SK-N-SH treated with all-trans-retinoic acid at 6 μM for 48 hours (cell line): ENCODE results near the gene CDK14.

ENCODE experiments used
- ATAC-seq: fragments of 200-7000 bp; cut with Tn5 transposase; 3 replicates; pipeline ENCODE4 v1.9.1; 2020; ENCODE audit warnings: mild to moderate bottlenecking, moderate library complexity
- CSRNP3 ChIP-seq: fragments of 250-450 bp; sonication (Bioruptor Pico); IDR thresholded peaks from 2 replicates; pipeline ENCODE4 v1.5.1; 2021; ENCODE audit warnings: mild to moderate bottlenecking, moderate library complexity
- ESRRG ChIP-seq: fragments of 250-450 bp; sonication (Bioruptor Pico); IDR thresholded peaks from 2 replicates; pipeline ENCODE4 v1.6.1; 2021; ENCODE audit warnings: mild to moderate bottlenecking
- ISL1 ChIP-seq: fragments of 250-450 bp; sonication (Bioruptor Pico); IDR thresholded peaks from 2 replicates; pipeline ENCODE4 v2.1.2; 2022; ENCODE audit warnings: mild to moderate bottlenecking, moderate library complexity
- OSR1 ChIP-seq: fragments of 250-450 bp; sonication (Bioruptor Pico); IDR thresholded peaks from 2 replicates; pipeline ENCODE4 v1.8.0; 2022; ENCODE audit warnings: moderate library complexity, mild to moderate bottlenecking, inconsistent platforms
- POU6F1 ChIP-seq: fragments of 250-450 bp; sonication (Bioruptor Pico); IDR thresholded peaks from 2 replicates; pipeline ENCODE4 v1.8.0; 2021; ENCODE audit warnings: low read depth, mild to moderate bottlenecking, moderate library complexity, borderline replicate concordance
- RARB ChIP-seq: fragments of 250-450 bp; sonication (Bioruptor Pico); IDR thresholded peaks from 2 replicates; pipeline ENCODE4 v1.8.0; 2021; ENCODE audit warnings: mild to moderate bottlenecking, moderate library complexity
- TOX ChIP-seq: fragments of 250-450 bp; sonication (Bioruptor Pico); IDR thresholded peaks from 2 replicates; pipeline ENCODE4 v1.8.0; 2021; ENCODE audit warnings: mild to moderate bottlenecking, moderate library complexity, borderline replicate concordance
- TSHZ2 ChIP-seq: fragments of 250-450 bp; sonication (Bioruptor Pico); IDR thresholded peaks from 2 replicates; pipeline ENCODE4 v1.5.0; 2020; ENCODE audit warnings: mild to moderate bottlenecking, moderate library complexity
- ZC3H10 ChIP-seq: fragments of 250-450 bp; sonication (Bioruptor Pico); IDR thresholded peaks from 2 replicates; pipeline ENCODE4 v1.5.1; 2021; ENCODE audit warnings: mild to moderate bottlenecking, moderate library complexity
- ZFP3 ChIP-seq: fragments of 250-450 bp; sonication (Bioruptor Pico); IDR thresholded peaks from 2 replicates; pipeline ENCODE4 v1.5.0; 2020; ENCODE audit warnings: mild to moderate bottlenecking, moderate library complexity
- ZFP30 ChIP-seq: fragments of 450-650 bp; formaldehyde crosslinking; IDR thresholded peaks from 2 replicates; pipeline ENCODE4 v1.5.0; 2022; ENCODE audit warnings: mild to moderate bottlenecking, moderate library complexity
- ZNF565 ChIP-seq: fragments of 450-650 bp; formaldehyde crosslinking; conservative IDR thresholded peaks from 2 replicates; pipeline ENCODE4 v1.5.0; 2020; ENCODE audit warnings: low read depth, mild to moderate bottlenecking, moderate library complexity
- ZNF70 ChIP-seq: fragments of 450-650 bp; formaldehyde crosslinking; IDR thresholded peaks from 2 replicates; pipeline ENCODE4 v1.5.0; 2020; ENCODE audit warnings: mild to moderate bottlenecking, moderate library complexity
- ZNF8 ChIP-seq: fragments of 450-650 bp; formaldehyde crosslinking; IDR thresholded peaks from 2 replicates; pipeline ENCODE4 v1.5.0; 2020; ENCODE audit warnings: mild to moderate bottlenecking, moderate library complexity
- TF ChIP-seq, protein P1 (sequence below): fragments of 250-450 bp; sonication (Bioruptor Pico); IDR thresholded peaks from 2 replicates; pipeline ENCODE4 v1.8.0; 2020; ENCODE audit warnings: mild to moderate bottlenecking, moderate library complexity, borderline replicate concordance

The CDK14 gene

DNA sequence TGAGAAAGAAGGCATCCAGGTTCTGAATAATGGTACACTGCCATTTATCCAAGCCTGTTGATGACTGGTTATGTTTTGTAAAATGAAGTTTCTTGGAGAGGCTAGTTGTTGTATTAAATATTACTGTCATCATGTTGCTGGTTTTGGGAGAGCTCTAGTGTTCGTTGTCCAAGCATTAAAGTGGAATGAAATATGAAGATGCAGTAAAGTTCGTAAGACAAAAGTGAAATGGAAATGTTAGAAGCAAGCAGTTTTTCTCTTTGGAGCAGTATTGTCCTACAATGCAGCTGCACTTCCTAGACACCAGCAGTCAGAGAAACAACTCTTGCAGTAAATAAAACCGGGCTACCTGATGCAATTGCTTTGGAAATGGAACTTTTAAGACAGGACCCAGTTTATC, 511.3 kb downstream of the CDK14 start:
- no peak for ATAC-seq
- TF ChIP-seq ISL1 (CRISPR knock-in tag), result no peak
- no peak for TF ChIP-seq RARB
- no peak for TF ChIP-seq ZNF8 (CRISPR knock-in tag)
- TF ChIP-seq CSRNP3 (CRISPR knock-in tag), result no peak
- TF ChIP-seq ZFP30 (CRISPR knock-in tag), result no peak
- TF ChIP-seq ZFP3, result no peak
- TF ChIP-seq POU6F1 (CRISPR knock-in tag), result no peak
- TF ChIP-seq OSR1 (CRISPR knock-in tag), result no peak
- TF ChIP-seq ZNF70 (CRISPR knock-in tag), result no peak
- TF ChIP-seq, protein P1, sequence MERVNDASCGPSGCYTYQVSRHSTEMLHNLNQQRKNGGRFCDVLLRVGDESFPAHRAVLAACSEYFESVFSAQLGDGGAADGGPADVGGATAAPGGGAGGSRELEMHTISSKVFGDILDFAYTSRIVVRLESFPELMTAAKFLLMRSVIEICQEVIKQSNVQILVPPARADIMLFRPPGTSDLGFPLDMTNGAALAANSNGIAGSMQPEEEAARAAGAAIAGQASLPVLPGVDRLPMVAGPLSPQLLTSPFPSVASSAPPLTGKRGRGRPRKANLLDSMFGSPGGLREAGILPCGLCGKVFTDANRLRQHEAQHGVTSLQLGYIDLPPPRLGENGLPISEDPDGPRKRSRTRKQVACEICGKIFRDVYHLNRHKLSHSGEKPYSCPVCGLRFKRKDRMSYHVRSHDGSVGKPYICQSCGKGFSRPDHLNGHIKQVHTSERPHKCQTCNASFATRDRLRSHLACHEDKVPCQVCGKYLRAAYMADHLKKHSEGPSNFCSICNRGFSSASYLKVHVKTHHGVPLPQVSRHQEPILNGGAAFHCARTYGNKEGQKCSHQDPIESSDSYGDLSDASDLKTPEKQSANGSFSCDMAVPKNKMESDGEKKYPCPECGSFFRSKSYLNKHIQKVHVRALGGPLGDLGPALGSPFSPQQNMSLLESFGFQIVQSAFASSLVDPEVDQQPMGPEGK, result no peak
- TF ChIP-seq TOX (CRISPR knock-in tag), result no peak

DNA sequence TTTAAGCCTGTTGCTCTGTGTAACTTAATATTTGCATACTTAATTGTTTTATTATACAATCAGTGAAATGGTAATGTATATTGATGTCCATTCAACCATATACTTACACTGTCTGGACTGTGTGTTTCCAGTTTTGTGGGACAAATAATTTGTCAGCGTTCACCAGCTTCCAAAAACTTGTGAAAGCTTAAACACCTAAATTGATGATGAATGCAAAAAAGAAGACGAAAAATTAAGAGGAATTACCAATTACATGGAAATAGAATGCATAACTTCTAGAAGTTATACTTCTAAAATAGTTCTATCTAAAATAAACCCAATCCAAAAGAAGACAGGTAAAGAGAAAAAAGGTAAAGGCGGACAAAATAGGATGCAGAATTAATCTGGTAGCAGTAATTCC, 513.1 kb downstream of the CDK14 start:
- ATAC-seq, result no peak
- TF ChIP-seq ZNF8 (CRISPR knock-in tag) (no peak), ZC3H10 (no peak), RARB (no peak)
- TF ChIP-seq, all 23 proteins: peak for 0

DNA sequence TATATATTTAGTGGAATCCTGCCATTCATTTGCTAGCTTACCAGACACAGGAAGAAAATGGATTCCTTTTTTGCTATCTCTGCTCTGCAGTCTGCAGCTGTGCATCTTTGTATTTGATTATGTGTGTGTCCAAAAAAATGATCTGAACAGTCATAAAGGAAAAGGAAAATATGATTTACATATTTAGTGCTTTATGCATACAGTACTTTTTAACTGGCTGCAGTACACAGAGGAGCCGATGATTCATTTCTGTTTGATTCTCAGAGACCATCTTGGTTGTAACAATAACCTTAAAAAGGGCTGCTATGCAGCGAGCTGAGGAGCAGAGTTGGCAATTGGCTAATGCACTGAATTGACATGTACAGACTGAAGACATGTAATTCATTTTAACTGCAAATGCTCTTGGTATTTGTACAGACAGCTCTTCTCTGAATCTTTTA, 516.8 kb downstream of the CDK14 start:
- 0 out of 2 replicates have a peak, but pooled peaks have one; percentile 30 for TF ChIP-seq ZNF70 (CRISPR knock-in tag)
- TF ChIP-seq, protein P1, result no peak
- TF ChIP-seq TSHZ2 (CRISPR knock-in tag), result 0 out of 2 replicates have a peak, but pooled peaks have one; percentile 59
- peak; percentile 97 for ATAC-seq

- TF ChIP-seq ZNF565 (CRISPR knock-in tag) (no peak), ZNF8 (CRISPR knock-in tag) (no peak), TSHZ2 (CRISPR knock-in tag) (no peak), ZC3H10 (no peak), OSR1 (CRISPR knock-in tag) (no peak), ESRRG (CRISPR knock-in tag) (no peak)
- TF ChIP-seq, all 23 proteins: peak for 0
- ATAC-seq, result no peak
Measured at GRCh38 chr7:91114232-91114631, 518.1 kb downstream of the CDK14 start.
